Skeletal muscle tissue (tissue), 4 donors: ENCODE data around the gene MARCKSL1. TPM values are rescaled to one million over a fixed set of nuclear protein-coding genes. Genes with fewer than 3 reads are reported as not detected.
A peak's percentile ranks its signal among the peaks of the same experiment; 100 is the strongest.
"Not testable (repeated sequence)": the region's sequence is repeated elsewhere in the genome, so short reads cannot be mapped to it uniquely, and the experiment has no call there.

Source experiments
- H3K27ac ChIP-seq: one replicate; pipeline ENCODE4 v1.7.0; 2013; ENCODE audit warnings: mild to moderate bottlenecking, low read depth, low read length, inconsistent platforms
- H3K27me3 ChIP-seq, 3 donors: one replicate each; pipeline ENCODE4 v1.7.0; 2013; ENCODE audit warnings: low read length in 3 of 3; ENCODE audit not compliant: control insufficient read depth in 3 of 3, insufficient read depth in 3 of 3
- H3K36me3 ChIP-seq, 3 donors: one replicate each; pipeline ENCODE4 v1.7.0; 2013; ENCODE audit warnings: low read length in 3 of 3; ENCODE audit not compliant: control insufficient read depth in 3 of 3, insufficient read depth in 3 of 3
- H3K4me1 ChIP-seq, 3 donors: one replicate each; pipeline ENCODE4 v1.7.0; 2013; ENCODE audit warnings: low read length in 3 of 3, mild to moderate bottlenecking in 3 of 3; ENCODE audit not compliant: control insufficient read depth in 3 of 3, insufficient read depth in 3 of 3
- H3K4me3 ChIP-seq, 3 donors: one replicate each; pipeline ENCODE4 v1.7.0; 2013; ENCODE audit warnings: low read length in 3 of 3
- H3K9ac ChIP-seq, 3 donors: one replicate each; pipeline ENCODE4 v1.7.0; 2013; ENCODE audit warnings: low read length in 3 of 3, mild to moderate bottlenecking in 3 of 3, moderate library complexity in 2 of 3, low read depth in 1 of 3
- H3K9me3 ChIP-seq, 3 donors: one replicate each; pipeline ENCODE4 v1.7.0; 2013; ENCODE audit warnings: low read length in 3 of 3; ENCODE audit not compliant: control insufficient read depth in 3 of 3
- total RNA-seq: library from RNA; depleted of rRNA; stranded (reverse); fragments of >200 nt; gene quantifications from one replicate; pipeline ENCODE4 v1.2.3, GENCODE V29; 2014
- donor health status: Osteomylitis.

MARCKSL1 gene
- total RNA-seq, 1 donor from 2014 or later, result 31.8 TPM

- no peak overlapping the region for H3K27ac ChIP-seq
- H3K4me3 ChIP-seq, result no peak overlapping the region
- no peaks in the 10 kb centered on the region for H3K9me3 ChIP-seq
- no peak overlapping the region for H3K9ac ChIP-seq
- peaks cover 4 to 12% (median 11%) of the 10 kb centered on the region in 3 donors for H3K36me3 ChIP-seq
- H3K4me1 ChIP-seq, result no peaks in the 10 kb centered on the region
- H3K27me3 ChIP-seq, result no peaks in the 10 kb centered on the region
Observed at GRCh38 chr1:32318127-32318869, 17.7 kb downstream of the MARCKSL1 start.

GRCh38 chr1:32316903-32317277, 19.1 kb downstream of the MARCKSL1 start:
- H3K9me3 ChIP-seq, result no peaks in the 10 kb centered on the region
- H3K27me3 ChIP-seq, result no peaks in the 10 kb centered on the region
- H3K4me1 ChIP-seq, result no peaks in the 10 kb centered on the region
- H3K9ac ChIP-seq, result peak overlapping the region in 1 of 3 donors; percentile 19
- H3K4me3 ChIP-seq, result no peak overlapping the region
- H3K36me3 ChIP-seq, result peaks cover 4 to 11% (median 9%) of the 10 kb centered on the region in 3 donors
- H3K27ac ChIP-seq, result no peak overlapping the region

- no peaks in the 10 kb centered on the region for H3K27me3 ChIP-seq
Observed at GRCh38 chr1:32311709-32312393, 24.2 kb downstream of the MARCKSL1 start.

GRCh38 chr1:32309960-32310359, 26.1 kb downstream of the MARCKSL1 start:
- Histone ChIP-seq H3K9ac (no peak overlapping the region), H3K36me3 (peaks cover 0 to 3% (median 0%) of the 10 kb centered on the region in 3 donors), H3K4me3 (no peak overlapping the region), H3K27me3 (no peaks in the 10 kb centered on the region), H3K4me1 (peaks cover 0 to 8% (median 0%) of the 10 kb centered on the region in 3 donors), H3K9me3 (no peaks in the 10 kb centered on the region), H3K27ac (no peak overlapping the region)

More at GRCh38 chr1:32311709-32312393, 24.2 kb downstream of the MARCKSL1 start:
- no peak overlapping the region for H3K9ac ChIP-seq
- H3K27ac ChIP-seq, result no peak overlapping the region
- H3K36me3 ChIP-seq, result no peaks in the 10 kb centered on the region
- peaks cover 0 to 8% (median 0%) of the 10 kb centered on the region in 3 donors for H3K4me1 ChIP-seq
- no peaks in the 10 kb centered on the region for H3K9me3 ChIP-seq
- no peak overlapping the region for H3K4me3 ChIP-seq

GRCh38 chr1:32307324-32307723, 28.7 kb downstream of the MARCKSL1 start:
- Histone ChIP-seq H3K9me3 (no peaks in the 10 kb centered on the region), H3K4me1 (peaks cover 0 to 8% (median 0%) of the 10 kb centered on the region in 3 donors), H3K36me3 (peaks cover 12 to 19% (median 12%) of the 10 kb centered on the region in 3 donors), H3K27ac (no peak overlapping the region), H3K9ac (no peak overlapping the region), H3K4me3 (no peak overlapping the region), H3K27me3 (no peaks in the 10 kb centered on the region)

- no peak overlapping the region for H3K9ac ChIP-seq
- no peaks in the 10 kb centered on the region for H3K27me3 ChIP-seq
- H3K36me3 ChIP-seq, result peaks cover 12 to 19% (median 12%) of the 10 kb centered on the region in 3 donors
- no peak overlapping the region for H3K27ac ChIP-seq
- peaks cover 0 to 4% (median 0%) of the 10 kb centered on the region in 3 donors for H3K4me1 ChIP-seq
- no peaks in the 10 kb centered on the region for H3K9me3 ChIP-seq
- H3K4me3 ChIP-seq, result no peak overlapping the region
Observed at GRCh38 chr1:32305310-32305709, 30.7 kb downstream of the MARCKSL1 start.

- Histone ChIP-seq H3K9me3 (no peaks in the 10 kb centered on the region), H3K27me3 (no peaks in the 10 kb centered on the region), H3K27ac (no peak overlapping the region), H3K9ac (no peak overlapping the region), H3K4me1 (no peaks in the 10 kb centered on the region), H3K4me3 (no peak overlapping the region), H3K36me3 (peaks cover 12 to 19% (median 12%) of the 10 kb centered on the region in 3 donors)
Observed at GRCh38 chr1:32303997-32304622, 31.9 kb downstream of the MARCKSL1 start.

GRCh38 chr1:32303358-32303757, 32.7 kb downstream of the MARCKSL1 start:
- H3K9ac ChIP-seq, result no peak overlapping the region
- no peak overlapping the region for H3K4me3 ChIP-seq
- H3K4me1 ChIP-seq, result no peaks in the 10 kb centered on the region
- no peak overlapping the region for H3K27ac ChIP-seq
- H3K27me3 ChIP-seq, result no peaks in the 10 kb centered on the region
- H3K9me3 ChIP-seq, result no peaks in the 10 kb centered on the region
- peaks cover 12 to 19% (median 12%) of the 10 kb centered on the region in 3 donors for H3K36me3 ChIP-seq

GRCh38 chr1:32299327-32299726, 36.7 kb downstream of the MARCKSL1 start:
- Histone ChIP-seq H3K9me3 (no peaks in the 10 kb centered on the region), H3K27me3 (no peaks in the 10 kb centered on the region), H3K4me3 (no peak overlapping the region), H3K27ac (no peak overlapping the region), H3K36me3 (peaks cover 12 to 16% (median 12%) of the 10 kb centered on the region in 3 donors), H3K4me1 (no peaks in the 10 kb centered on the region), H3K9ac (no peak overlapping the region)

GRCh38 chr1:32298211-32298610, 37.8 kb downstream of the MARCKSL1 start:
- H3K9ac ChIP-seq, H3K4me3 ChIP-seq, H3K27me3 ChIP-seq, H3K9me3 ChIP-seq, H3K27ac ChIP-seq, H3K36me3 ChIP-seq, H3K4me1 ChIP-seq: not testable (repeated sequence)
